ENCODE measurements around the gene PIP5K1C.

DNA sequence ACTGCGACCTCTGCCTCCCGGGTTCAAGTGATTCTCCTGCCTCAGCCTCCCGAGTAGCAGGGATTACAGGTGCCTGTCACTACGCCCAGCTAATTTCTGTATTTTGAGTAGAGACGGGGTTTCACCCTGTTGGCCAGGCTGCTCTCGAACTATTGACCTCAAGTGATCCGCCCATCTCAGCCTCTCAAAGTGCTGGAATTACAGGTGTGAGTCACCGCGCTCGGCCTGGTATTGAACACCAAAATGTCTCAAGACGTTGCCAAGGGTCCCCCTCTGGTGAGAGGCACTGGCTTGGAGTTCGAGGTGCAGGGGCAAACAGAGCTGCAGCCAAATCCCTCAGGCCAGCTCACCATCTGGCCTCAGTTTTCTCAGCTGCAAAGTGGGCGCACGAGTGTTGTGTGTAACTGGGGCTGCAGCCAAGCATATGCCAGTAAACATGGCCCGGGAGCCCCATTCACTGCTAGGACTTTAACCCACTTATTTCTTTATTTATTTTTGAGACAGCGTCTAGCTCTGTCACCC lies 15.9 kb upstream of the PIP5K1C start:
- TF ChIP-seq CTCF (IDR thresholded peaks at IDR 0.05; ENCODE audit: insufficient read depth, low read depth, low read length), result no peak
- no peak for TF ChIP-seq EZH2 (IDR thresholded peaks at IDR 0.05; ENCODE audit: insufficient read depth, low read length)

Data from astrocyte (in vitro differentiated cells and primary cell).